ENCODE results near the gene PRR16. TPM values are rescaled to one million over a fixed set of nuclear protein-coding genes. Genes with fewer than 3 reads are reported as not detected.

PRR16 gene
- polyA plus RNA-seq, 5 donors: 11.5 to 13.9 (median 12.8) TPM

GRCh38 chr5:120461251-120461650 lies 2.8 kb upstream of the PRR16 start:
- no peak for DNase-seq

GRCh38 chr5:120463006-120463680 lies 957 bp upstream of the PRR16 start:
- no peak for DNase-seq

GRCh38 chr5:120464627-120465435 lies 731 bp downstream of the PRR16 start:
- DNase-seq: peak; percentile 60 to 71

GRCh38 chr5:120465436-120465961 lies 1.4 kb downstream of the PRR16 start:
- DNase-seq: peak; percentile 67 to 68

GRCh38 chr5:120466341-120467006 lies 2.4 kb downstream of the PRR16 start:
- no peak for DNase-seq

GRCh38 chr5:120471971-120472370 lies 7.9 kb downstream of the PRR16 start:
- DNase-seq: no peak

GRCh38 chr5:120472911-120473310 lies 8.8 kb downstream of the PRR16 start:
- no peak for DNase-seq

- DNase-seq: no peak
Measured at GRCh38 chr5:120473332-120473731, 9.2 kb downstream of the PRR16 start.

GRCh38 chr5:120476063-120476462 lies 12.0 kb downstream of the PRR16 start:
- DNase-seq: no peak

GRCh38 chr5:120479066-120479465 lies 15.0 kb downstream of the PRR16 start:
- DNase-seq: no peak

- no peak for DNase-seq
Measured at GRCh38 chr5:120499876-120500563, 35.9 kb downstream of the PRR16 start.

- no peak for DNase-seq
Measured at GRCh38 chr5:120502531-120502930, 38.4 kb downstream of the PRR16 start.

GRCh38 chr5:120503341-120503740 lies 39.2 kb downstream of the PRR16 start:
- no peak for DNase-seq

GRCh38 chr5:120504057-120504456 lies 40.0 kb downstream of the PRR16 start:
- DNase-seq: no peak

- no peak for DNase-seq
Measured at GRCh38 chr5:120507197-120507596, 43.1 kb downstream of the PRR16 start.

- DNase-seq: no peak
Measured at GRCh38 chr5:120507800-120508463, 43.8 kb downstream of the PRR16 start.

GRCh38 chr5:120509053-120509452 lies 45.0 kb downstream of the PRR16 start:
- no peak for DNase-seq

GRCh38 chr5:120510098-120510637 lies 46.1 kb downstream of the PRR16 start:
- DNase-seq: no peak

GRCh38 chr5:120510994-120511686 lies 47.0 kb downstream of the PRR16 start:
- DNase-seq: no peak

- no peak for DNase-seq
Measured at GRCh38 chr5:120512068-120512467, 48.0 kb downstream of the PRR16 start.

All from right lung (tissue), 5 donors.